ENCODE measurements around the gene ZBTB21.

Gene ZBTB21

GRCh38 chr21:42041711-42042110 is 31.6 kb upstream of the ZBTB21 start:
- Histone ChIP-seq H3K4me1 (ENCODE audit: low read length) (no peaks in the 10 kb centered on the region), H3K27ac (ENCODE audit: low read length) (no peak overlapping the region), H3K4me3 (ENCODE audit: low read length) (no peak overlapping the region), H2AFZ (ENCODE audit: low read length) (no peak overlapping the region), H3K27me3 (replicated peaks; ENCODE audit: insufficient read depth, low read length) (no peaks in the 10 kb centered on the region), H4K20me1 (ENCODE audit: insufficient read depth, low read length) (no peaks in the 10 kb centered on the region), H3K9ac (ENCODE audit: low read length) (no peak overlapping the region), H3K9me3 (replicated peaks; ENCODE audit: insufficient read depth, low read length) (no peaks in the 10 kb centered on the region), H3F3A (ENCODE audit: insufficient read depth, low read length) (no peaks in the 10 kb centered on the region), H3K9me2 (replicated peaks; ENCODE audit: insufficient read depth, low read length) (no peaks in the 10 kb centered on the region), H3K79me2 (ENCODE audit: low read length) (no peaks in the 10 kb centered on the region), H3K4me2 (ENCODE audit: low read depth, low read length) (no peak overlapping the region), H3K36me3 (replicated peaks; ENCODE audit: insufficient read depth, low read length) (no peaks in the 10 kb centered on the region)
- DNase-seq: no peak
- no peak for TF ChIP-seq EZH2 (optimal IDR thresholded peaks at IDR 0.05; ENCODE audit: low read depth, low read length)
- no peak for TF ChIP-seq CTCF (IDR thresholded peaks at IDR 0.05; ENCODE audit: low read length)
- no peak for TF ChIP-seq EZH2phosphoT487 (IDR thresholded peaks at IDR 0.05; ENCODE audit: low read length)

GRCh38 chr21:42041246-42041645 is 31.1 kb upstream of the ZBTB21 start:
- Histone ChIP-seq H4K20me1 (ENCODE audit: insufficient read depth, low read length) (no peaks in the 10 kb centered on the region), H3K27ac (ENCODE audit: low read length) (no peak overlapping the region), H3K4me1 (ENCODE audit: low read length) (no peaks in the 10 kb centered on the region), H3K36me3 (replicated peaks; ENCODE audit: insufficient read depth, low read length) (no peaks in the 10 kb centered on the region), H3K4me2 (ENCODE audit: low read depth, low read length) (no peak overlapping the region), H3K9me2 (replicated peaks; ENCODE audit: insufficient read depth, low read length) (no peaks in the 10 kb centered on the region), H3K27me3 (replicated peaks; ENCODE audit: insufficient read depth, low read length) (no peaks in the 10 kb centered on the region), H3K79me2 (ENCODE audit: low read length) (no peaks in the 10 kb centered on the region), H3K9ac (ENCODE audit: low read length) (no peak overlapping the region), H3K4me3 (ENCODE audit: low read length) (no peak overlapping the region), H3F3A (ENCODE audit: insufficient read depth, low read length) (no peaks in the 10 kb centered on the region), H3K9me3 (replicated peaks; ENCODE audit: insufficient read depth, low read length) (no peaks in the 10 kb centered on the region), H2AFZ (ENCODE audit: low read length) (no peak overlapping the region)
- TF ChIP-seq EZH2 (optimal IDR thresholded peaks at IDR 0.05; ENCODE audit: low read depth, low read length): no peak
- TF ChIP-seq CTCF (IDR thresholded peaks at IDR 0.05; ENCODE audit: low read length): no peak
- TF ChIP-seq EZH2phosphoT487 (IDR thresholded peaks at IDR 0.05; ENCODE audit: low read length): no peak
- DNase-seq: no peak

- no peaks in the 10 kb centered on the region for H3K27me3 ChIP-seq (replicated peaks; ENCODE audit: insufficient read depth, low read length)
- H3K79me2 ChIP-seq (ENCODE audit: low read length): no peaks in the 10 kb centered on the region
- no peaks in the 10 kb centered on the region for H3K36me3 ChIP-seq (replicated peaks; ENCODE audit: insufficient read depth, low read length)
- no peaks in the 10 kb centered on the region for H3K4me1 ChIP-seq (ENCODE audit: low read length)
- no peak overlapping the region for H3K4me3 ChIP-seq (ENCODE audit: low read length)
- no peak overlapping the region for H3K9ac ChIP-seq (ENCODE audit: low read length)
- no peak for DNase-seq
- H3K9me3 ChIP-seq (replicated peaks; ENCODE audit: insufficient read depth, low read length): no peaks in the 10 kb centered on the region
- H4K20me1 ChIP-seq (ENCODE audit: insufficient read depth, low read length): no peaks in the 10 kb centered on the region
- H2AFZ ChIP-seq (ENCODE audit: low read length): no peak overlapping the region
- H3K9me2 ChIP-seq (replicated peaks; ENCODE audit: insufficient read depth, low read length): no peaks in the 10 kb centered on the region
- no peak overlapping the region for H3K27ac ChIP-seq (ENCODE audit: low read length)
- TF ChIP-seq EZH2 (optimal IDR thresholded peaks at IDR 0.05; ENCODE audit: low read depth, low read length) (no peak), CTCF (IDR thresholded peaks at IDR 0.05; ENCODE audit: low read length) (no peak), EZH2phosphoT487 (IDR thresholded peaks at IDR 0.05; ENCODE audit: low read length) (no peak)
- H3F3A ChIP-seq (ENCODE audit: insufficient read depth, low read length): no peaks in the 10 kb centered on the region
- no peak overlapping the region for H3K4me2 ChIP-seq (ENCODE audit: low read depth, low read length)
Observed at GRCh38 chr21:42040411-42041180, 30.4 kb upstream of the ZBTB21 start.

All from MM.1S (cell line).